Motor neuron (in vitro differentiated cells): ENCODE data around the gene SUCO. TPM values are rescaled to one million over a fixed set of nuclear protein-coding genes. Genes with fewer than 3 reads are reported as not detected.

Source experiments
- ATAC-seq, 8 experiments: fragments of 200-7000 bp; cut with Tn5 transposase; replicated peaks in 6 of 8; 2 replicates each; pipeline ENCODE4 v1.8.0; 2021; ENCODE audit warnings: mild to moderate bottlenecking in 8 of 8, moderate library complexity in 8 of 8
- H3K27ac ChIP-seq, 2 donors: fragments of 250-450 bp; sonication (Bioruptor Pico); 2 replicates each; pipeline ENCODE4 v1.9.0; 2021; ENCODE audit warnings: antibody characterized with exemption in 2 of 2, mild to moderate bottlenecking in 2 of 2, moderate library complexity in 1 of 2
- H3K4me1 ChIP-seq, 2 donors: fragments of 250-450 bp; sonication (Bioruptor Pico); replicated peaks in 1 of 2; 2 replicates each; pipeline ENCODE4 v1.6.1; 2021; ENCODE audit warnings: antibody characterized with exemption in 2 of 2, mild to moderate bottlenecking in 2 of 2, moderate library complexity in 1 of 2
- H3K4me3 ChIP-seq, 5 donors: fragments of 250-450 bp; sonication (Bioruptor Pico); 2 replicates each; pipeline ENCODE4 v1.9.0; 2021; ENCODE audit warnings: antibody characterized with exemption in 5 of 5, mild to moderate bottlenecking in 5 of 5, moderate library complexity in 4 of 5
- WGBS, 10 experiments: fragments of 450-650 bp; shearing (Covaris generic); methylation state at CpG; one replicate each; pipeline ENCODE4 v1.0.0; 2022; 5-methylcytosine and 5-hydroxymethylcytosine counted together
- in situ Hi-C, 9 experiments: fragments of 400-800 bp; cut with MboI; loops; one replicate each; pipeline ENCODE4 v1.15.0; 2021; ENCODE audit warnings: low sequenced_read_pairs in 9 of 9, low pct_unique_long_range_greater_than_20kb in 2 of 9; ENCODE audit not compliant: unreplicated experiment in 9 of 9
- total RNA-seq, 8 experiments: library from RNA; unstranded; fragments of 300-600 nt; gene quantifications; 2 replicates each; pipeline versions ENCODE4 v1.2.3 to v1.2.4, GENCODE V29; 2022

The SUCO gene
- total RNA-seq, 8 experiments from 2014 or later, result 26.1 to 532 (median 107) TPM

DNA sequence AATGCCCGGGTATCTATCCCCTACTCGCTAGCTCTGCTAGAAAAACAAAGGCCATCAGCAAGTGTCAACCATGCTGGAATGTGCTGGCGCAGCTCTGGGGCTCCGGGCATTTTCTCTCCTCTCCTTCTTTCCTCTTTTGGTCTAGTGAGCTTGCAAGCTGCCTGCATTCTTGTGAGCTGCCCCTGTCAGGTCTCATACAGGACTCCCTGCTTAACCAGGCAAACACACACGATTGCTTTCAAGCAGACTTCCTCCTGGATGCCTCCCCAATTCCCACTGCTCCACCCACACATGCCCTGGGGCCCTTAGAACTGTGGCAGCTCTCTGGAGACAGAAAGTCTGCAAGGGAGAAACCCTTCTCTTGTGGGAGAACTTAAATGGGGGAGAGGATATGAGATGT is 35.7 kb upstream of the SUCO start:
- in situ Hi-C loops, result no loop called here
- 0 to 40% (median 25%) methylated on average over 1 to 5 of the region's 5 CpGs; no CpG with 5 or more reads in 1 of the 10 experiments for WGBS, 10 experiments
- Histone ChIP-seq H3K27ac (no peak overlapping the region), H3K4me3 (no peak overlapping the region), H3K4me1 (peaks cover 0 to 2% of the 10 kb centered on the region in 2 donors)
- peak; percentile 29 to 84 (median 62) for ATAC-seq

DNA sequence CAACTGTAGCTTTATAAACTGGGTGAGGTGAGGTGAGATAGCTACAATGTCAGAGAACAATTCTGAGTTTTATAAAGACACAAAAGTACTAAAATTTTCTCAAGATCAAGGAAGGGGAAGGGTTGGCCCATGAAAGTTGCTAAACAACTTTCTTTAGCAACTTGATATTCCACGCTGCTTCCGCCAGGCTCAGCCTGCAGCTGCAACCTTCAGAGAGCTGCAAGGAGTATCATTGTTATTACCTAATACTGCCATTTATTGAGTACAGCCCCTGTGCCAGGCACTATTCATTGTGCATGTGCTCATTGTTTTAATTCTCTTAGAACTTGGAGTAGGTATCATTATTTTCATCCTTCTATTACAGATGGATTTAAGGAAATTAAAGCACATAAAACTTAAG is 34.1 kb upstream of the SUCO start:
- ATAC-seq, result no peak
- in situ Hi-C loops, result no loop called here
- Histone ChIP-seq H3K4me3 (no peak overlapping the region), H3K27ac (no peak overlapping the region), H3K4me1 (peaks cover 0 to 2% of the 10 kb centered on the region in 2 donors)
- 80 to 100% (median 93%) methylated on average over 2 of the region's 2 CpGs; no CpG with 5 or more reads in 2 of the 10 experiments for WGBS, 10 experiments

DNA sequence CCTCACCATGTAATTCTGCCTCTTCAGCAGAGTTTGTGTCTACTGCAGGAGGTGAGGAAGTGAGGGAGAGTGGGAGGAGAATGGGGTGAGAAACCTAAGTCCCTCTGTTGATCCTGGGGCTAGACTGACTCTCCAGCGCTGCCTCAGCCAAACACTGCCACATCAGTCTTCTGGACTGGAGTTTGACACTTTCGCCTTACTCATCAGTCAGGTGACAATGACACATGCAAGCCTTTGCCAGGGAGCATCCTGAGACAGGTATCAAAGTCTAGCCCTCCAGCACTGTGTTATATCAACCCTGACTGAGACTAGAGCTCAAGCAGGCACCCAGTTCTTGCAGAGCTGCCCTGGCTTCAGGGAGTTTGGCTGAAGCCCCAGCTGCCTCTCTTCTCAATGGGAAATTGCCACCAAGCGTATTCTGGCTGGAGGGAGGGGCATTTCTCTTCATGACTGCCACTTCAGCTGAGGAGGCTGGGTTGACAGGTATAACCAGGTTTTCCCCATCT is 33.3 kb upstream of the SUCO start:
- in situ Hi-C loops, result no loop called here
- peak in 6 of 8 experiments; percentile 20 to 74 (median 57) for ATAC-seq
- Histone ChIP-seq H3K4me3 (no peak overlapping the region), H3K27ac (no peak overlapping the region), H3K4me1 (peaks cover 0 to 2% of the 10 kb centered on the region in 2 donors)
- 40 to 93% (median 83%) methylated on average over 2 to 3 of the region's 3 CpGs; no CpG with 5 or more reads in 5 of the 10 experiments for WGBS, 10 experiments

DNA sequence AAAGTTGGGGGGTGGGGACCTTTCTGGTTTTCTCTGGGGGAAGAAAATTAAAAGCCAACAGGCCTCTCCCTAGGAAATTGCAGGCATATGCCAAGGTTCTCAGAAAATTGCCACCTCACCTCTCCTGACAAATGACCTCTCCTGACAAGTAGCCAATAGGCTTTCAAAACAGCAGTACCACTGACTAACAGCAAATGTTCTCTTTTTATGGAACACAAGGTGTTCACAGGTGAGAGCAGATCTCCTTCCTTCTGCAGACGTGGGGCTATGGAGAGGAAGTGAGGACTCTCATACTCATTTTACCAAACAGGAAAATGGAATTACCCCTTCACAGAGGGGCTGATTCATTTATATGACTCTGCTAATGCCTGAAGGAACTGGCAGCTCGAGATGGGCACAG is 32.7 kb upstream of the SUCO start:
- H3K4me3 ChIP-seq, result no peak overlapping the region
- in situ Hi-C loops, result no loop called here
- no peak for ATAC-seq
- peaks cover 0 to 2% of the 10 kb centered on the region in 2 donors for H3K4me1 ChIP-seq
- 38 to 100% (median 49%) methylated on average over 1 to 2 of the region's 2 CpGs; no CpG with 5 or more reads in 6 of the 10 experiments for WGBS, 10 experiments
- H3K27ac ChIP-seq, result no peak overlapping the region

DNA sequence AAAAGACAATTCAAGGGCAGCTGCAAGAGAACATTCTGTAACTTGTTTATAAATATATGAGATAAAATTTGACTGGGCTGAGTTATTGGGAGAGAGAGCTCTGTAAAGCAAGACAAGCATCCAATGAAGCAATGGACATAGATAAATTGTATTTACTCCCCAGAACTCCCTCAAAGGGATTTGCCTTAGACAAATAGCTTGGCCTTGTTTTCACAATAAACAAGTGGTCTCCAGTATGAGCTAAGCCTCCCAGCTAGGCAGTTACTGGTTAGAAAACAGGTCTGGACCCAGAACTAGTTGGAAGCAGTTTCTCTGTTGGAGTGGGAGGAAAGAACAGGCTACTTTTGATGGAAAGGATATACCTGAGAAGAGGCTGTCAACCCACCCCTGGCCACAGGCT is 25.2 kb upstream of the SUCO start:
- no peak for ATAC-seq
- in situ Hi-C loops, result no loop called here
- Histone ChIP-seq H3K27ac (no peak overlapping the region), H3K4me3 (no peak overlapping the region), H3K4me1 (no peaks in the 10 kb centered on the region)

DNA sequence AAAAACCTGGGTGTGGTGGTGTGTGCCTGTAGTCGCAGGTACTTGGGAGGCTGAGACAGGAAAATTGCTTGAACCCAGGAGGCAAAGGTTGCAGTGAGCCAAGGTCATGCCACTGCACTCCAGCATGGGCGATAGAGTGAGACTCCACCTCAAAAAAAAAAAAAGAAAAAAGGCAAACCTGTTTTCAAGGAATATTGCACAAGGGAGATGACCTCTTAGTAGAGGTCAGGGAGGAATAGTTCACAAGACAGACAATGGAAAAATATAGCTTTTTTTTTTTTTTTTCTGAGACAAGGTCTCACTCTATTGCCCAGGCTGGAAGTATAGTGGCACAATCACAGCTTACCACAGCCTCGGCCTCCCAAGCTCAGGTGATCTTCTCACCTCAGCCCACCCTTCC is 22.5 kb upstream of the SUCO start:
- 0 to 100% (median 91%) methylated on average over 1 to 3 of the region's 3 CpGs; no CpG with 5 or more reads in 2 of the 10 experiments for WGBS, 10 experiments
- no peak overlapping the region for H3K4me3 ChIP-seq
- no peaks in the 10 kb centered on the region for H3K4me1 ChIP-seq
- no peak overlapping the region for H3K27ac ChIP-seq
- in situ Hi-C loops, result no loop called here
- ATAC-seq, result no peak

DNA sequence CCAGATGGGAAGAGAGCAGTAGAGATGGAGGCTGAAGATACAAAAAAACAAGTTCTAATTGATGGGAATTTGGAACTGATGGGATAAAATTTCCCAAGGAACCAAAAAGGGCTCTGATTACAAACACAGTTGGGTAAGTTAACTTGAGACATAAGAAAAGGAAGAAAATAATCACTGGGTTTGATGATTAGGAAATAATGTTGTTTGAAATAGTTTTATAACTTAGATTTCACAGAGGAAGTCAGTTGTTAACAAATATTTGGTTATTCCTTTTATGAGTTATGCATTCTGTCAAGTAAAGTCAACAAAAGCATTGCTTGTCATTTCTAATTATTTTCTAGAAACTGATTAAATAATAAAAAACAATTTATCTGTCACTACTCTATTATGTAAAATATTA is 20.4 kb upstream of the SUCO start:
- in situ Hi-C loops, result no loop called here
- Histone ChIP-seq H3K4me1 (no peaks in the 10 kb centered on the region), H3K27ac (no peak overlapping the region), H3K4me3 (no peak overlapping the region)
- no peak for ATAC-seq

DNA sequence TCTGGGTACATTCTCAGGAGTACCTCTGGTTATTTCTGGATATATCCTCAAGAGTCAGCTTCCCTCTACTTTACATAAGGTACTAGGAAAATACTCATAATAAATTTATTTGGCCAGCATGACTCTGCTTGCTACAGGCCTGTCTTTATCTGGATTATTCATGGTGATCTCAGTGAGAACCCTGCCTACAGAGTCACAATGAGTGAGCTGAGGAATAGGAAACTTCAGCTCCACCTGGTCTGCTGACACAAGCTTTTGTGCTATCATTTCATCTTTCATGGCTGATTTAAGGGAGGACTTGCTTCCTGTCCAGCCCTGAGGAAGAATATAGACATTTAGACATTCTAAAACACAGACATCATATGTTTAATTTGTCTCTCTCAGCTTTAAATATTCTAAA is 19.5 kb upstream of the SUCO start:
- ATAC-seq, result peak in 3 of 8 experiments; percentile 27 to 96 (median 96)
- in situ Hi-C loops, result no loop called here
- no peak overlapping the region for H3K4me3 ChIP-seq

DNA sequence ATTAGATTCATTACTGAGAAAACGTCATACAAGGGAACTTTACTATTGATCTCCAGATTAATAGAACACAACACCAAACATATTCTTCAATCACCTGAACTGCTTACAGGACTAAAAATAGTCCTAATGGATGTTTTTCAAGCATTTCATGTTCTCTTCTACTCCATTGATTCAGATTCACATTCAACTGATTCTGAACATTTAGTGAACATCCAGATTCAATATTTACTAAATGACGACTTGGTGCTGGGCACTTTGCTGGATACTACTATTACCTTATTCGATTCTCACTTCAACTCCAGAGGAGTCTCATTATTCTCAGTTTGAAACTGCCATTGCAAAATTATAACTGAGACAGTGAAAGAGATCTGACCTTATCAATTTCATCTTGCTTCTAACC is 18.8 kb upstream of the SUCO start:
- H3K4me1 ChIP-seq, result no peaks in the 10 kb centered on the region
- in situ Hi-C loops, result no loop called here
- no peak overlapping the region for H3K4me3 ChIP-seq
- H3K27ac ChIP-seq, result no peak overlapping the region
- ATAC-seq, result no peak
- 0 to 96% (median 76%) methylated on average over 2 to 3 of the region's 3 CpGs for WGBS, 10 experiments

More for the DNA sequence above, 19.5 kb upstream of the SUCO start:
- H3K4me1 ChIP-seq, result no peaks in the 10 kb centered on the region
- no peak overlapping the region for H3K27ac ChIP-seq

DNA sequence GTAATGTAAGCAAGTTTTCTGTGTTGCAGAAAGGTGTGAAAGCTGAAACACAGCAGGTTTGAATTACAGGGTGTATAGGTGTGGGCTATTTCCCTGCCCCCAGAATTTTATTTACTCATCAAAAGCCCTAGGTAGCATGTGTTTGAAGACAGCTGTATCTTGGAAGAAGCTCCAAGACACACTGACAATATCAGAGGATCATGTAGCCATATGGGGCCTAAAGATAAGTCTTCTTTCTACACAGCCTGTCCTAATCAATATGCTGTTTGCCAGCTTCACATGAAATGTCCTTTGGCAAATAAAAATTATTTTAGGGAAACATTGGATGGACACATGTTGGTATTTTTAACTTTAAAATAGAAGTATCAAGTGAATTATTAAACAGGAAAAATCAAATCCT is 17.5 kb upstream of the SUCO start:
- ATAC-seq, result no peak
- Histone ChIP-seq H3K4me1 (no peaks in the 10 kb centered on the region), H3K4me3 (no peak overlapping the region), H3K27ac (no peak overlapping the region)
- in situ Hi-C loops, result no loop called here

DNA sequence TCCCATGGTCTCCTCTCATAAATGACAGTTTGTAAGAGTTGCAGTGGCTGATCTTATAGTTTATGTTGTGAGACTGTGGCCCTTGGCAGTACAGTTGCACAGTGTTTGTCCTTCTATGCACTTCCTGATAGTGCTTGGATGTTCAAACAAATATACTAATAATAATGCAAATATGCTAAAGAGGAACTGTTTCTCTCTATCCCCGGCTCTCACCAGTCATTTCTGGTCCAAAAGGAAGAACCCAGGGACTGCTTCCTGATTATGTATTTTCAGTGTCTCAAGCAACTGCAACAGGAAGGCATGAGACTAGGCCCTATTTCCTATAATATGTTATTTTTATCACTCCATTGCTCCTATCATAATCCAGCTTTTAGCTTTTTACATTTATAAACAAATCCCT is 17.0 kb upstream of the SUCO start:
- no peaks in the 10 kb centered on the region for H3K4me1 ChIP-seq
- ATAC-seq, result no peak
- in situ Hi-C loops, result no loop called here
- H3K4me3 ChIP-seq, result no peak overlapping the region
- 20 to 100% (median 60%) methylated on average over 1 of the region's 1 CpG; no CpG with 5 or more reads in 1 of the 10 experiments for WGBS, 10 experiments
- H3K27ac ChIP-seq, result no peak overlapping the region

DNA sequence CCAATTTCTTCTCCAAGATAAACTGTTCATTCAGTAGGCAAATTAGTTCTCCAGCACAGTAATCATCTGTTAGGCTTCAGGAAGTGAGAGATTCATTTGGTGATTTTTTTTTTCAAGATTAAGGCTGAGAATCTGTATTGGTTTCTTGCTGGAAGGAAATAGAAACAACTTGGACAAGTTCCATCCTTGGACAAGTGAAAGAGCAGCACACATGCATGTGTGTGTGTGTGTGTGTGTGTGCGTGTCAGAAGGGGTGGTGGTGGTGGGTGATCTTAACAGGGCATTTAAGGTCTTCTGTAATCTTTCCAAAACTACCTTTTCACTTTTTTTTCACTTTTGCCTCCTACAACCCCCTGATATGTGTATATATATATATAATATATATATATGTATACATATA is 15.9 kb upstream of the SUCO start:
- in situ Hi-C loops, result no loop called here
- Histone ChIP-seq H3K4me3 (no peak overlapping the region), H3K27ac (no peak overlapping the region), H3K4me1 (no peaks in the 10 kb centered on the region)
- no peak for ATAC-seq
- 20 to 100% (median 64%) methylated on average over 1 of the region's 1 CpG; no CpG with 5 or more reads in 7 of the 10 experiments for WGBS, 10 experiments

DNA sequence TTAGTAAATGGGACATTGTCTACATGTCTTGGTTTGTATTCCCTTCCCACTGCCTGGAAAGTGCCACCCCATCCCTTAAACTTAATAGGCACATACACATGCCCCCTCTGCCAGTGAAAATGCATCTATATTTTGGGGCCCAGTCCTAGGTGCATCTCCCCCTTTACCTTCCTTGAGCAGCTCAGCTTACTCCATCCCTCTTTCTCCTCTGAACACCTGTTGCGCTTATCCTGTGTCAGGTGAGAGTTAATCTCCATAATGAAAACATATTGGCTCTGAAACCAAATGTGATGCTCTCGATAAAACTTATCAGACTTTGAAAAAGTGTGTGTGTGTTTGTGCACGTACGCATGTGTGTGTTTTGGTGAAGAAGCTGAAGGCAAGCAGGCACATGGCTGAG is 15.4 kb upstream of the SUCO start:
- Histone ChIP-seq H3K4me1 (no peaks in the 10 kb centered on the region), H3K27ac (no peak overlapping the region), H3K4me3 (no peak overlapping the region)
- 60 to 100% (median 82%) methylated on average over 1 to 4 of the region's 4 CpGs; no CpG with 5 or more reads in 2 of the 10 experiments for WGBS, 10 experiments
- in situ Hi-C loops, result no loop called here
- ATAC-seq, result no peak

DNA sequence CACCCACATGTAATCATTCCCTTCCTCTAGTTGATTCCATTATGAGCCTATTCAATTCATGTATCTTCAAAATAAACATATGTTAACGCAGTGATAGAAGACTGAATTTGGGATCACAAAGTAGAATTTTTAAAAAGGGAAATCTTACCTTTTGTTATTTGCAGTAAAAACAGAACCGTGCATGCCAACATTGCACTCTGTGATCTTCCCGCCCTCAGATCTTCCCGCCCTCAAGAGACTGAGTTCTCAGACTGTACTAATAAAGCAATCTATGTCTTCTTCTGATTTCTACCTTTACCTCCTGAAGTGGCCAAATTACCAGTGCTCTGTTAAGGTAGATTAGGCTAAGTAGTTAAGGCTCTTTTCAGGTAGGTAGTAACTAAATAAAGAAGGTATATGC is 3.6 kb upstream of the SUCO start:
- ATAC-seq, result no peak
- in situ Hi-C loops, result no loop called here
- WGBS, 10 experiments, result 38 to 100% (median 88%) methylated on average over 1 to 4 of the region's 4 CpGs; no CpG with 5 or more reads in 2 of the 10 experiments
- H3K27ac ChIP-seq, result no peak overlapping the region
- H3K4me1 ChIP-seq, result peaks cover 0 to 3% of the 10 kb centered on the region in 2 donors
- no peak overlapping the region for H3K4me3 ChIP-seq
